Stimulated activated CD8-positive, alpha-beta memory T cell treated with anti-CD3 and anti-CD28 coated beads, Interleukin-15, amount 100 ng/mL, for 24 hours (primary cell): ENCODE results near the gene JMJD7.
"Not testable (repeated sequence)": the region's sequence is repeated elsewhere in the genome, so short reads cannot be mapped to it uniquely, and the experiment has no call there.

Experiments
- DNase-seq: peaks from one replicate; pipeline ENCODE4 v3.0.0-alpha.2; 2020; ENCODE audit warnings: low read depth

JMJD7 gene

DNA sequence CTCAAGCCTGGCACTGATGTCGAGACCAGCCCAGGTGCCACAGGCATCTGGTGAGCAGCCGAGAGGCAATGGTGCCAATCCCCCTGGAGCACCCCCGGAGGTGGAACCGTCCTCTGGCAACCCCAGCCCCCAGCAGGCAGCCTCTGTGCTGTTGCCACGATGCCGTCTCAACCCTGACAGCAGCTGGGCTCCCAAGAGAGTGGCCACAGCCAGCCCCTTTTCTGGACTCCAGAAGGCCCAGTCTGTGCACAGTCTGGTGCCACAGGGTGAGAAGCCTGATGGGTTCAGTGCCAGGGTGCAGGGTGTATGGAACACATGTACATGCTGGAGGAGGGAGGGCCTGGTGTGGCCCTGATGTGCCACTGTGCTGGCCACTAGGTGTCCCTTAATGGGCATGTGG lies 4.9 kb upstream of the JMJD7 start:
- no peak for DNase-seq

DNA sequence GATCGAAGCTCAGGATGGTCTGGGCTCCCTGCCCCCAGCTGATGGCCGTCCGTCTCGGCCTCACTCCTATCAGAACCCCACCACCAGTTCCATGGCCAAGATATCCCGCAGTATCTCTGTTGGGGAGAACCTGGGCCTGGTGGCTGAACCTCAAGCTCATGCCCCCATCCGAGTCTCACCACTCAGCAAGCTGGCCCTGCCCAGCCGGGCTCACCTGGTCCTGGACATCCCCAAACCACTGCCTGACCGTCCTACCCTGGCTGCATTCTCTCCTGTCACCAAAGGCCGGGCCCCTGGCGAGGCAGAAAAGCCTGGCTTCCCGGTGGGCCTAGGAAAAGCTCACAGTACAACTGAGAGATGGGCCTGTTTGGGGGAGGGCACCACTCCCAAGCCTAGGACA lies 4.4 kb upstream of the JMJD7 start:
- no peak for DNase-seq

DNA sequence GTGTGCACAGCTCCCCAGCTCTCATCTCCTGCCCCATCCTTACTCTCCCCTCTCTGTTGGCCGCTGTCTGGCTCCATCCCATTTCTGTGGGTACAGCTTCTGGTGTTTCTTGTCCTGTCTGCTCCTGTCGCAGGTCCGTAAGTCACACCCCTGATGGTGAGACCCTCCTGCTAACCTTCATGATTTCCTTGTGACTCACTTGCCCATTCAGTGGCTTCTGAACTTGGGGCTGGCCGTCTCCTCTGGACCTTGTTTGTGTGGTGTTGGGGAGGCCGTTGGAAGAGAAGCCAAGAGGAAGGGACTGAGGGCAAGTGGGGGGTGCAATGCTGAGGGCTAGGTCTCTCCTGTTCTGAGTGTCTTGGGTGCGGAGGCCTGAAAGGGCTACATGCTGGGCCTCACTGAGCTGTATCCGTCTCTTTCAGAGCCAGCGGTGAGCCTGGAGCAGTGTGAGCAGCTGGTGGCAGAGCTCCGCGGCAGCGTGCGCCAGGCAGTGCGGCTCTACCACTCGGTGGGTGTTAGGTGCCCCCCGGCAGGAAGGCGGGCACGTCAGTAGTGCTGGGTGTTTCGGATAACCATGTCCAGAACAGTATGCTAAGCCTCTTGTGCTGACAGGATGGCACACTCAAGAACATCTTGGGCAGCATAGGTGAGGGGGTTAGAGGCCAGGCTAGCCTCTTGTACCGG lies 3.7 kb upstream of the JMJD7 start:
- DNase-seq, result no peak

DNA sequence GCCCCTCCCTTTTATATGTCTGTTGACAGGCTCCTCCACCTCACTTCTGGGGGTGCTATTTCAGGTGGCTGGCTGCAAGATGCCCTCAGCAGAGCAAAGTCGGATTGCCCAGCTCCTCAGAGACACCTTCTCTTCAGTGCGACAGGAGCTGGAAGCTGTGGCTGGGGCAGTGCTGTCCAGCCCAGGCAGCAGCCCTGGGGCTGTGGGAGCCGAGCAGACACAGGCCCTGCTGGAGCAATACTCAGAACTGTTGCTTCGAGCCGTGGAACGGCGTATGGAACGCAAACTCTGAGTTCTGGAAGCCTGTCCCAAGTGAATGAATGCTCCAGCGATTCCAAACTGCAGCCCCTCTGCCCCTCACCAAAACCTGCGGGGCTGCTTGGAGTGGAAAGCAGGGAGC lies 2.7 kb upstream of the JMJD7 start:
- no peak for DNase-seq

DNA sequence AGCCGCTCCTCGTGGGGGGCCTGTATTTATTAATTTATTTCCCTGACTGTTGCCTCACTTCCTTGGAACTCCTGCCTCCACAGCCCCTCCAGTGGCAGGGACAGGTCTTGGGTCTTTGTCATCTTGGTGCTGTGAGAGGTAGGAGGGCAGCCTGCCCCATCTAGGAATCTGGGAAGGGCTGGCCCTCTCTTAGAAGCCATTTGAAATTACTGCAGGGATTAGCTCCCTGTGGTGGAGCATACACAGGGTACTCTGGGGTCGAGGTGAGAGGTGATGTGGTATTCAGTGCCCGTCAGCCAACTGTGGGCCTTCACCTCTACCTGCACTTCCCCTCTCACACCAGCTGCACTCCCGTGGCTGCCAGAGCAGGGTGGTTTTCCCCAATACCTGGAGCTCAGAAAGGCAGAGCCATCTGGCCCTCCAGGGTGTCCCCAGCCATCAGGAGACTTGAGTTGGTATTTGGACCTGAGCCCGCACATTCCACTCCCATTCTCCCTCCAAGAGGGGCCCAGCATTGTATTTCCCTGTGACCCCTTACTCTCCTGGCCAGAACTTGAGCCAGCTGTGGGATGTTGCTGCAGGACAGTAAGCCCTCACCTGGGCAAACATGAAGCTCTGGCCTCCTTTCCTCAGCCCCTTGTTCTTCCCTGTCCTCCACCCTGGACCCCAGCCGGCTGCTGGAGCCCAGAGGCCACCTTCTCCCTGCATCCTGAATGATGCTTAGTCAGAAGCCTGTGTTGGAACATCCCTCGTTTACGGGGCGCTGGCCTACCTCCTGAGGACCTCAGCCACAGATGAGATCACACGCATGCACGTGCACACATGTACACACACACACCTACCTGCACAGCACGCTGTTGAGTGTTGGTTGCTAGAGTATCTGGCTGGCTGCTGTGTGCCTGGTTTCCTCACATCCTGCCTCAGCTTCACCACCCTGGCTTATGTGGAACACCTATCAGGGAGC lies 2.0 kb upstream of the JMJD7 start:
- DNase-seq, result no peak

DNA sequence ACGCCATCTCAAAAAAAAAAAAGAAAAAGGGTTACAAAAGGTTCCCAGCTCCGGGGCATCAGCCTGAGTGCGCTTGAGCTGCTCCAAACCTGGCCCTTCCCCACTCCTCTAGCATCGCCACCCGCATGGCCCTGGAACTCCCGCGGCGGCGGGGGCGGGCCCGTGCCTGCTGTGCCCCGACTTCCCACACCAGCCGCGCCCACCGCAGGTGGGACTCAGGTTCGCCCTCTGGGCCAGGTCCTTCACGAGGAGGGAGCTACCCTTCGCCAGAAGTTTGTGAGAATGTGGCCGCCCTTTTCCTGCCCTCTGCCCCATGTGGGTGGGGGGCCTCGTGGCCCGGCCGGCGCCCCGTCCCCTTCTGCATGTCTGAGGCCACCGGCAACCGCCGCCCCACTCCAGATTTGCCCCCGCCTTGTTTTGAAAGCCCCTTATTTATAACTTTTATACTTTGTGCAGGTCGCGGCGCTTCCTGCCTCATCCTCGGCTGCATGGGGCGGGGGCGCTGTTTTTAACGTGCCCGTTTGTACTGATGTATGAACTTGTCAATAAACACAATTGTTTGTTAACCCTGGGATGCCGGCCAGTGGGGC lies 507 bp upstream of the JMJD7 start:
- no peak for DNase-seq

DNA sequence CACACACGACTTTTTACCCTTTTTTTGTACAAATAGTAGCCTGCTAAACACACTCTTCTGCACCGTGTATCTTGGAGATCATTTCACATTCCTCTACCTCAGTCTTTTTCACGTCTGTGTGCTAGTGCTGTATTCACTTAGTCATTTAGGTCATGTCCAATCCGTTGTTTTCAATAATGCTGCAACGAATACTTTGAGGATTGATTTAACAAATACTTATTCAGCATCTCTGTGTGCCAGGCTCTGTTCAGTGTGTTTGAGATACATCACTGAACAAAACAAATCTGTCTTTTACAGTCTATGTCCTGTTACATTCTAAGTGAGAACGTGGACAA lies 882 bp downstream of the JMJD7 start:
- no peak for DNase-seq

DNA sequence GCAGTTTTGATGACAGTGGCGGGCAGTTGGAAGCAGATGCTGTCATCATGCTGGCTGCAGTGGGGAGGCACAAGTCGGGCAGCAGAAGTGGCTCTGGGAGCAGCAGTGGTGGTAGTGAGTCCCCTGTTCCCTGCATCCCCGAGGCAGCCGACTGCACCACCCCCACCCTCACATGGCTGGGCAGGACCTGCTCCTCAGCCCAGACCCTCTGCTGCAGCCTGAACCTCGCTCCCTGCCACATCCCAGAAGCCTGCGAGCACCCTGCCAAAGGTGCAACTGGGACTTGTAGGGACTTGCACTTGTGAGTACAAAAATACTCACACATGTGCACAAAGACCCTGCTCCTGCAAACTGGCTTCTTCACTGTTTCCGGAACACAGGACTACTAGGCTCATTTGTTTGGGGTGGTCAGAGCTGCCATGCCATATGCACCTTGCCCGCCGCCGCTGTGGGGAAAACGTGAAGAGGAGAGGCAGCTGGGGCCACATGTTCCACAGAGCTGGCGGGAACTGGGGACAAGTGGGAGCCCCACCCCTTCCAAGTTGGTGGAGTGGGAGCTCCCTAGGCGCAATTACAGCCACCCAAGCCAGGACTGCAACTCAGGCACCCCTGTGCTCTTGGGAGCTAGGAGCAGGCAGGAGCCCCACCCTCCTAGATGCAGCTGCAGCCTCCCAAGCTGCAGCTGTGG lies 2.2 kb downstream of the JMJD7 start:
- DNase-seq, result no peak

DNA sequence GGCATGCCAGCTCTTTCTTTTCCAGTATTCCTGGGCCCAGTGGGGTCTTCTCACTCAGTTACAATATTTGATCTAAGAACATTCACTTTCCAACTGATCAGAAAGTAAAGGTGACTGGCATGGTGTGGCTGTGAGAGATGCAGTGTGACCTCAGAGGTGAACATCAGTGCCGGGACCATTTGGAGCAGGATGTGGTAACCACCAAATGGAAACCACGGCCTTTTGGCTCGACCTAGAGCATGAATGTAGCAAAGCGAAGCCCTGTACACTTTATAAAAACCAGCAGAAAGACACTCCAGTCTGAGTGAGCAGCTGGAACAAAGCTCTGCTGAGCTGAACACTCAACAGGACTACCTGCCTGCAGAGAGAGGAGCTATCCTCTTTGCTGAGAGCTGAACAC lies 3.4 kb downstream of the JMJD7 start:
- DNase-seq, result not testable (repeated sequence)

DNA sequence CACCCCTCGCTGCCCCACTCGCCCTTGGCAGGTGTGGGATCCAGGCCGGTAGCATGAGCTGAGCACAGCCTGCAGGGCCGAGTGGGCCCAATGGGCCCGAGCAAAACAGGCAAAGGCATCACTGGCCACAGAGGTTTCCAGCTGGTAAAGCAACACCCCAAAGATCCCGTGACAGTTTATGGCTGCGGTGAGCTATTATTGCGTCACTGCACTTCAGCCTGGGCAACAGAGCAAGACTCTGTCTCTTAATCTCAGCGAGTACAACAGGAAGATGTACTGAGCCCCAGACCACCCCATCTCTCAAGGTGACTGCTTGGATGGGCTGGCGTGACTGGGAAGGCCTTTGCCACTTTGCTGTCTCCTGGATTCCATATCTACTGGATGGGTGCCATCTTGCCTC lies 4.3 kb downstream of the JMJD7 start:
- DNase-seq, result no peak

DNA sequence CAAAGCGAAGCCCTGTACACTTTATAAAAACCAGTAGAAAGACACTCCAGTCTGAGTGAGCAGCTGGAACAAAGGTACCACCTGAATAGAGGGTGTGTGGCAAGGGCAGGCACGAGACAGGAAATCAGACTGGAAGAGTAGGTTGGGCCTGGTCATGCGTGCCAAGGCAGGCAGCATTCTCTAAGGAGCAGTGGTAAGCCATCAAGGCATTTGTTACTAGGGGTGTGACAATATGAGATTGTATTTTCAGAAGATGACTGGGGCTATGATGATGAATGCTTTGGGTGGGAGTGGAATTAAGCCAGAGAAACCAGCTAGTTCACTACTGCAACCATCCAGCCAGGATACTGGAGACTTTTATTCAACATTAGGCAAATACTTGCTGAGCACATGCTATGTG lies 5.0 kb downstream of the JMJD7 start:
- no peak for DNase-seq

DNA sequence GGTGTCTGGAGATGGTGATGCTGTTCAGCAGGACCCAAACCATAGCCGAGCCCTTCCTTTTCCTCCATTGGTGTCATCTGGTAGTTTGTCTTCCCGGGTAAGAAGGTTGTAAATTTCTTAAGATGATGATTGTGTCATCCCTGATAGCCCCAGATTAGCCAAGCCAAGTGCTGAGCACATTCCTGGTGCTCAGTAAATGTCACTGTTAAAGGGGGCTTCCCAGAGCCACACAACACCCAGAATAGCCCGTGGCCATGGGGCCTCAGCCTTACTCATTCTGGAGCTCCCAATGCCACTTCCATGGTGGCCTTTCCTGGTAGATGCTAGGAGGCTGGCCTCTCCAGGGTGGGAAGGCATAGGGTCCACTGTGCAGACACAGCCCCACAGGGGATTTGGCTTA lies 6.2 kb downstream of the JMJD7 start:
- no peak for DNase-seq

DNA sequence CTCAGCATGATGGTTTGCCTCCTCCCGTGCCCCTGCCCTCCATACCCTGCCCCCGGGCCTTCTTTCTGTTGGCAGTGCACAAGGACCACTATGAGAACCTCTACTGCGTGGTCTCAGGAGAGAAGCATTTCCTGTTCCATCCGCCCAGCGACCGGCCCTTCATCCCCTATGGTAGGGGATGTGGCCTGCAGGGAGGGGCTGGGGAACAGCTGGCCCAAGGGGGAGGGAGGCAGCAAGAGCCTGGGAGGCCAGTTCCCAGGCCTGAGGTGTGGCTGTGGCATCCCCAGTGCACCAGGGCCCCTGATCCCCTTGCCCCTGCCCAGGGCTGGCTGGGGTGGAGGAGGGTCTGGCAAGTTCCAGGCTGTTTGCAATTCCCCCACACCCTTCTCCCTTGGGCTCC lies 8.2 kb downstream of the JMJD7 start:
- DNase-seq, result no peak

DNA sequence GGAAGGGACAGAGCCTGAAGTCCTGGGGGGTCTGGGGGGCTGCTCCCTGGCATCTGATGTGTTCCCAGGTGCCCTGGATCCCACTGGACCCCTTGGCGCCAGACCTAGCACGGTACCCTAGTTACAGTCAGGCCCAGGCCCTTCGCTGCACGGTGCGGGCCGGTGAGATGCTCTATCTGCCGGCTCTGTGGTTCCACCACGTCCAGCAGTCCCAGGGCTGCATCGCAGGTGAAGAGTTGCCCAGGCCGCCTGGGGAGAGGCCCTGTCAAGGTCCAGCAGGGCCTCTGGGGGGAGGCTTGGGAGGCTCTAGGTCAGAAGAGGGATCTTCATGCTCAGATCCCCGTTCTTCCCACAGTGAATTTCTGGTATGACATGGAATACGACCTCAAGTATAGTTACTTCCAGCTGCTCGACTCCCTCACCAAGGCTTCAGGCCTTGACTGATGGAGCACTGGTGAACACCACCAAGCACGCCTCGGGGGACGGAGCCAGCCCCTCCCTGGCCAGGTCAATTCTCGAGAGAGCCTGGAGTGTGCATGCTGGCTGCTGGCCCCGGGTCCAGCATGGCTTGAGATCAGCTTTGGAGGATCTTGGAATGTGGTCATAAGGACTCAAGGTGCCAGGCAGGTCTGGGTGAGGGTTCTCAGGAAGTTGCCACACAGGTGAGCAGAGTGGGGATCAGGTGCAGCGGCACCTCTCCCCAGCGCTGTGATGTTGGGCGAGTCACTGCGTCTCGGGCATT lies 9.0 kb downstream of the JMJD7 start:
- DNase-seq, result no peak

DNA sequence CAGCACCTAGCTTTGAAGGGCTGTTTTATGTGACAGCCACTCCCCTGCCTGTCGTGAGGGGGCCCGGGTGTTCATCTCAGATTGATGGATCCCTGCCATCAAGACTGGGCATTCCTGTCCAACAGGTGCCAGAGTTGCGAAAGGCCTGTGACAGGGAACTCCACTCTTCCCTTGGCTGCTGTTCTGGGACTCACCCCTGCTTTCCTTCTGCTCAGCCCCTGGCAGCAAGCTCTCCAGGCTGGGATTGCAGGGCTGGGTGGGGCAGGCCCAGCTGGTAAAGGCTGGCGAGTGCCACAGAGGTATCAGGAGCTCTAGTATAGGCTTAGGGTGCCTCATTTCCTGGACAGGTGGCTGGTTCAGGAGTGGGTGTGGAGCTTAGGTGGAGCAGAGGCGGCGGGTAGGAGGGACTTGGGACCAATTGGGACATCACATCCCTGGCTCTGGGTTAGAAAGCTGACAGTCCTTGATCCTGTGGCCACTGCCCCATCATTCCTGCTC lies 10.6 kb downstream of the JMJD7 start, which contains the start of gene PLA2G4B:
Gene PLA2G4B (plus strand): TSS at position 448 of the 498 bp plus-strand sequence. CDS start 67 bp downstream, outside the sequence.
- no peak for DNase-seq

DNA sequence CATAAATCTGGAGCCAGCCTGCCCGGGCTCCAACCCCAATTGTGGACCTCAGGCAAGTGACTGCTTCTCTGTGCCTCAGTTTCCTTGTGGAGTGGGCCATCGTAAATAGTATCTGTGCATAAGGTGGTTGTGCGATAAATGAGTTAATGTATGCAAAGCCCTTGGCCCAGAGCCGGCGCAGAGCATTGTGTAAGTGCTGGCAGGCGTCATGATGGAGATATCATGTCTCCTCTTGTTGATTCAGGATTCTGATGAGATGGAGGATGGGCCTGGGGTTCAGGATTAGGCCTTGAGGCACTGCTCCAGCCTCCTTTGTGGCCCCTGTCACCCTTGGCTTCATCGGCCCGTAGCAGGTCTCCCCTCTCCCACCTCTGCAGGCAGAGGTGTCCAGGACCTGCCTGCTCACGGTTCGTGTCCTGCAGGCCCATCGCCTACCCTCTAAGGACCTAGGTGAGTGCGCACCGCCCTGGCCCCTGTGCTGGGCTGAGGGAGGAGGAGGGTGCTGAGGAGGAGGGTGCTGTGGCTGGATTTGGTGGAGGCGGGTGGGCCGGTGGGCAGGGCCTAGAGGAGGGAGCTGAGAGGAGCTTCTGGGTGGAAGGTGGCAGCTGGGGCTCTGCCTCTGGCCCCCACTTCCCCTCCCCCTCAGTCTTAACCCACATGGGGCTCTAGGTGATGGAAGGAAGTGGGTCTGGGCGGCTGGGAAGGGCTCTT lies 12.0 kb downstream of the JMJD7 start:
- DNase-seq, result no peak

DNA sequence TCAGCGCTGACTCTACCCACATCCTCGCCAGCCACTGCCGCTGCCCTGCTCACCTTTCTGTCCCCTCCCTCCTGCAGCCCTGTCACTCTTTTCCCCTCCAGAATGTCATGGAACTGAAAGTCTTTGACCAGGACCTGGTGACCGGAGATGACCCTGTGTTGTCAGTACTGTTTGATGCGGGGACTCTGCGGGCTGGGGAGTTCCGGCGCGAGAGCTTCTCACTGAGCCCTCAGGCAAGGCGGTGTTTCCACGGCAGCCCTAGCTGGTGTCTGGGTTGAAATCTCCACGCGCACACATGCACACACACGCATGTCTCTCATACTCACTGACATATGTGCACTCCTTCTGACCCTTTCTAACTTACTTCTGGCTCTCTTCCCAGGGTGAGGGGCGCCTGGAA lies 12.8 kb downstream of the JMJD7 start:
- DNase-seq, result no peak

DNA sequence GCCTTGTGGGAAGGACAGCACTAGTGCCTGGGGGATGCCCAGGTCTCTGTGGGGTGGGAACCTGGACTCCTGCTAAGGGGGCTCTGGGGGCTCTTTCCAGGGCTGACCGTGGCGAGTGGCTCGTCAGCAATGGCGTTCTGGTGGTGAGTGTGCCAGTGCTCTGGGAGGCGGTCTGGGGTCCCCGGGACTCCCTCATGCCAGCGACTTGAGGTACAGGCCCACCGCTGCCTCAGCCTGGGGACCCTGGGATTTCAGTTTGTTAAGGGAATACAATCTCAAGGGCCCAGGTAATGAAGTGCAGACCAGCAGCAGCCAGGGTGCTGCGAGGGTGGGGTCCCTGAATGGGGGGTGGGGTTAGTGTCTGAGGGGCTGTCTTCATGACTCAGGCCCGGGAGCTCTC lies 13.2 kb downstream of the JMJD7 start:
- no peak for DNase-seq

DNA sequence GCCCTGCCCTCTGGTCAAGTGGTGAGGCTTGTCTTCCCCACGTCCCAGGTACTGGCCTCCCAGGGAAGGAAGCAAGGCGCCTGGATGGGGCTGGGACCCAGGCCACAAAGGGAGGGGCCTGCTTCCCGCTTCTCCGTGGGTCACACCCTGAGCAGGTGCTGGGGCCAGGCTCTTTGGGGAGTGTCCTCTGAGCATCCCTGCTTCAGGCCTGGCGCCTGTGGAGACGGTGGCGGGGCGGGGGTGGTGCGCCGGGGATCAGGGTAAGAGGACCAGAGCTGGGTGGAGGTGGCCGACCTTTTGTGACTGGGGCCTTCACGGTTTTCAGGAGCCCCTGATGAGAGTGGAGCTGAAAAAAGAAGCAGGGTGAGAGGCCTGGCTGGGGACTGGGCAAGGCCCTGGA lies 14.3 kb downstream of the JMJD7 start:
- no peak for DNase-seq

DNA sequence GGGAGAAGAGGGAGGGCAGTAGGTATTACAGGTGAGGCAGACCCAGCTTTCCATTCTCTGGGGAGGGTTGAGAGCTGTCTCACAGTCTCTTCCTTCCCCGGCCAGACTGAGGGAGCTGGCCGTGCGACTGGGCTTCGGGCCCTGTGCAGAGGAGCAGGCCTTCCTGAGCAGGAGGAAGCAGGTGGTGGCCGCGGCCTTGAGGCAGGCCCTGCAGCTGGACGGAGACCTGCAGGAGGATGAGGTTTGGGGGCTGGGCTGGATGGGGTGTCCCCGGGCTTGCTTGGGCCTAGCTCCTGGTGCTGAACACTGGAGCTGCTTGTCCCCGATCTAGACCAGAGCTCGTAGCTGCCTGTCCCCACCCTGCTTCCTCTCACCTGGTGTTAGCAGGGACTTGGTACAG lies 15.7 kb downstream of the JMJD7 start:
- no peak for DNase-seq

DNA sequence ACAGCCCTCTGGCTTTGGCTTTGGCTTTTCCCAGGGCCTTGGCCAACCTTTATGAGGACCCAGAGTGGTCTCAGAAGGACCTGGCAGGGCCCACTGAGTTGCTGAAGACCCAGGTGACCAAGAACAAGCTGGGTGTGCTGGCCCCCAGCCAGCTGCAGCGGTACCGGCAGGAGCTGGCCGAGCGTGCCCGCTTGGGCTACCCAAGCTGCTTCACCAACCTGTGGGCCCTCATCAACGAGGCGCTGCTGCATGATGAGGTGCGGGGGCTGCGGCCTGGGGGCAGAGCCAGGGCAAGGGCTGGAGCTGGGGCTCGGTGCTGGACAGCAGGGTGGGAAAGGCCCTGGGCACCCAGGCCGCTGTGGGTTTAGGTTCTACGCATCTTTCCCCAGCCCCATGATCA lies 16.9 kb downstream of the JMJD7 start:
- DNase-seq, result no peak
